SK-N-MC (cell line): Measurements from ENCODE around the gene NME4.

Experiments used
- FOXP2 ChIP-seq: optimal IDR thresholded peaks from 2 replicates; pipeline ENCODE3; 2011; ENCODE audit warnings: mild to moderate bottlenecking, moderate library complexity; ENCODE audit not compliant: insufficient read depth; ENCODE audit errors: extremely low read length, control extremely low read depth
- POLR2AphosphoS5 ChIP-seq: IDR thresholded peaks from 2 replicates; pipeline ENCODE4 v1.6.1; 2012; ENCODE audit warnings: mild to moderate bottlenecking, low read depth, low read length, borderline replicate concordance

DNA sequence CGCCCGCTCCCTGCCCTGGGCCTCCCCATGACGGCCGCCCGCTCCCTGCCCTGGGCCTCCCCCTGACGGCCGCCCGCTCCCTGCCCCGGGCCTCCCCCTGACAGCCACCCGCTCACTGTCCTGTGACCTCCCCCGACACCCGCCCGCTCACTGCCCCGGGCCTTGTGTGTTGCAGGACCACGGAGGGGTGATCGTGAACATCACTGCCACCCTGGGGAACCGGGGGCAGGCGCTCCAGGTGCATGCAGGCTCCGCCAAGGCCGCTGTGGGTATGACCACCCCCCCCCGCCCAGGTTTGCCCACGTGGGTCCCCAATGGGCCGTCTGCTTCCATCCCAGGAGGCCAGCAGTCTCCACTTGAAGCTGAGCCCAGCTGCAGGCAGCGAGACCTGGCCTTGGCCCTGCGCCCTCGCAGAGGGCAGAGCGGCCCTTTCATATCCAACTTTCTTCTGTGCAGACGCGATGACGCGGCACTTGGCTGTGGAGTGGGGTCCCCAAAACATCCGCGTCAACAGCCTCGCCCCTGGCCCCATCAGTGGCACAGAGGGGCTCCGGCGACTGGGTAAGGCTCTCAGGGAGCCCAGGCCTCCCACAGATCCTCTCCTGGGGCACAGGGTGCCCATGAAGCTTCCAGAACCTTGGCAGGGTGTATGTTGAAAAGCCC lies 13.6 kb downstream of the NME4 start:
- TF ChIP-seq POLR2AphosphoS5 (no peak), FOXP2 (no peak)
